ENCODE measurements around the gene PRDM11. TPM values are rescaled to one million over a fixed set of nuclear protein-coding genes. Genes with fewer than 3 reads are reported as not detected.

PRDM11 gene
- total RNA-seq, 2 experiments from 2014 or later = 2.5 to 3.4 TPM

DNA sequence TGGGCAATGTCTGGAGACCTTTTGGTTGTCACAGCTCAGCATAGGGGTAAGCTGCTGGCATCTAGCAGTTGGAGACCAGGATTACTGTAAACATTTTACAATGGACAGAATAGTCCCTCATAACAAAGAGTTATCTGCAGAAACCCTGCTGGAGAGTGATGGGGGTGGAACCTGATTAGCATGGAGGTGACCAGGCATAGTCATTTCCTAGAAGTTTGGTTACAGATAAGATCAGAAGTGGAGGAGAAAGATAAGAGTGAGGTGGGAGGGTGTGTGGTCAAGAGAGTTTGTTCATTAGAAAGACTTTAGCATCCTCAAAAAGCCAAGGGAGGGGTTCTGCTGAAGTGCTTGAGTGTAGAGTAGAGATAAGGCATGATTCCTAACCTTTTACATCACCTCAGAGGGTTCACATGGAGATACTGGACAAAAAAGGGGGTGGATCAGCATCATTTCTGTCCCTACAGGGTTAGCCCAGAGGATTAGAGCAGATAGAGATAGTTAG, 38.8 kb downstream of the PRDM11 start:
- no peak for TF ChIP-seq CTCF (IDR thresholded peaks at IDR 0.05)
- Mint-ChIP-seq H3K9me3 (no peaks in the 10 kb centered on the region), H3K27ac (no peak overlapping the region), H3K27me3 (peaks cover 4% of the 10 kb centered on the region), H3K4me3 (no peak overlapping the region), H3K4me1 (ENCODE audit: low read depth) (no peaks in the 10 kb centered on the region), H3K36me3 (ENCODE audit: low read depth) (peaks cover 30% of the 10 kb centered on the region)
- intact Hi-C loops (cut with DNase I, micrococcal nuclease) = no loop called here
- no peak overlapping the region for H3K4me3 ChIP-seq (ENCODE audit: low read length)
- peaks cover 17% of the 10 kb centered on the region for H3K36me3 ChIP-seq (ENCODE audit: insufficient read depth, low read length)
- DNase-seq (no peak), ATAC-seq (ENCODE audit: poor library complexity) (no peak)
- POLR2A ChIA-PET = no interaction called here
- no peaks in the 10 kb centered on the region for H3K9me3 ChIP-seq (ENCODE audit: control insufficient read depth in 1 of 2, insufficient read depth in 1 of 2, low read length in 2 of 2)
- peaks cover 4% of the 10 kb centered on the region for H3K4me1 ChIP-seq (ENCODE audit: insufficient read depth, low read length)
- H3K27me3 ChIP-seq (ENCODE audit: control insufficient read depth in 1 of 2, insufficient read depth in 2 of 2, low read length in 2 of 2) = no peaks in the 10 kb centered on the region
- H3K27ac ChIP-seq (ENCODE audit: low read depth in 1 of 2, low read length in 2 of 2) = no peak overlapping the region
- CTCF ChIA-PET = no interaction called here

DNA sequence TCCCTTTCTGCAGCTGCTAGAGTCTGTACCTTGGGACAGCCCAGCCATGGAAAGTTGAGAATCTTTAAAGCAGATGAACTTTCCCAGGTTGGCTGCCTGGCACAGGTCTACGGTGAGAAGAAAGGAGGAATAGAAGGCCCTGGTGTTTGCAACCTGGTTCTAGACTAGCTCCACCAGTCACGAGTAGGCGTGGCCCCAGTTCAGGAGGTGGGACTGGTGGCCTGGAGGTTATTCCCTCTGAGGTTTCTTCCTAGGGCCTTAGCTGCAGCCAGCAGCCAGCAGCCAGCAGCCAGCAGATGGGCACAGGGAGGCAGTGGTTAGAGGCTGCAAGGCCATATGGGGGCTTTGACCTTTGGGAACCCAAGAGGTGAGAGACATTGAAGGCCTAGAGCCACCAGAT, 40.9 kb downstream of the PRDM11 start:
- Mint-ChIP-seq H3K4me1 (ENCODE audit: low read depth) (no peaks in the 10 kb centered on the region), H3K9me3 (no peaks in the 10 kb centered on the region), H3K27ac (no peak overlapping the region), H3K36me3 (ENCODE audit: low read depth) (peaks cover 30% of the 10 kb centered on the region), H3K4me3 (no peak overlapping the region), H3K27me3 (no peaks in the 10 kb centered on the region)
- no peak overlapping the region for H3K27ac ChIP-seq (ENCODE audit: low read depth in 1 of 2, low read length in 2 of 2)
- no peak overlapping the region for H3K4me3 ChIP-seq (ENCODE audit: low read length)
- H3K4me1 ChIP-seq (ENCODE audit: insufficient read depth, low read length) = no peaks in the 10 kb centered on the region
- POLR2A ChIA-PET = no interaction called here
- DNase-seq (no peak), ATAC-seq (ENCODE audit: poor library complexity) (no peak)
- no peaks in the 10 kb centered on the region for H3K9me3 ChIP-seq (ENCODE audit: control insufficient read depth in 1 of 2, insufficient read depth in 1 of 2, low read length in 2 of 2)
- peaks cover 16% of the 10 kb centered on the region for H3K36me3 ChIP-seq (ENCODE audit: insufficient read depth, low read length)
- CTCF ChIA-PET = no interaction called here
- no peaks in the 10 kb centered on the region for H3K27me3 ChIP-seq (ENCODE audit: control insufficient read depth in 1 of 2, insufficient read depth in 2 of 2, low read length in 2 of 2)
- TF ChIP-seq CTCF (IDR thresholded peaks at IDR 0.05) = no peak
- intact Hi-C loops (cut with DNase I, micrococcal nuclease) = no loop called here

GRCh38 chr11:45188127-45188526, 41.7 kb downstream of the PRDM11 start:
- no peak for DNase-seq
- Histone ChIP-seq H3K36me3 (ENCODE audit: insufficient read depth, low read length) (peaks cover 8% of the 10 kb centered on the region), H3K9me3 (ENCODE audit: control insufficient read depth in 1 of 2, insufficient read depth in 1 of 2, low read length in 2 of 2) (no peaks in the 10 kb centered on the region), H3K27me3 (ENCODE audit: control insufficient read depth in 1 of 2, insufficient read depth in 2 of 2, low read length in 2 of 2) (no peaks in the 10 kb centered on the region), H3K4me1 (ENCODE audit: insufficient read depth, low read length) (no peaks in the 10 kb centered on the region), H3K4me3 (ENCODE audit: low read length) (no peak overlapping the region), H3K27ac (ENCODE audit: low read depth in 1 of 2, low read length in 2 of 2) (no peak overlapping the region)
- H3K4me1 Mint-ChIP-seq (ENCODE audit: low read depth) = no peaks in the 10 kb centered on the region
- intact Hi-C loops (cut with DNase I, micrococcal nuclease) = no loop called here
- no peak overlapping the region for H3K27ac Mint-ChIP-seq
- no peak for TF ChIP-seq CTCF (IDR thresholded peaks at IDR 0.05)
- ChIA-PET CTCF (no interaction called here), POLR2A (no interaction called here)
- no peaks in the 10 kb centered on the region for H3K9me3 Mint-ChIP-seq
- H3K36me3 Mint-ChIP-seq (ENCODE audit: low read depth) = peaks cover 36% of the 10 kb centered on the region
- no peak overlapping the region for H3K4me3 Mint-ChIP-seq
- ATAC-seq (ENCODE audit: poor library complexity) = no peak
- H3K27me3 Mint-ChIP-seq = no peaks in the 10 kb centered on the region
